HG03342 (cell line): ENCODE results near the gene SCEL.
A peak's percentile ranks its signal among the peaks of the same experiment; 100 is the strongest.
"Not testable (repeated sequence)": the region's sequence is repeated elsewhere in the genome, so short reads cannot be mapped to it uniquely, and the experiment has no call there.

Source experiments
- ATAC-seq: cut with Tn5 transposase; IDR thresholded peaks from one replicate; pipeline ENCODE4 v1.9.1; 2021; ENCODE audit warnings: mild to moderate bottlenecking, moderate library complexity; ENCODE audit not compliant: unreplicated experiment

Gene SCEL, protein sequence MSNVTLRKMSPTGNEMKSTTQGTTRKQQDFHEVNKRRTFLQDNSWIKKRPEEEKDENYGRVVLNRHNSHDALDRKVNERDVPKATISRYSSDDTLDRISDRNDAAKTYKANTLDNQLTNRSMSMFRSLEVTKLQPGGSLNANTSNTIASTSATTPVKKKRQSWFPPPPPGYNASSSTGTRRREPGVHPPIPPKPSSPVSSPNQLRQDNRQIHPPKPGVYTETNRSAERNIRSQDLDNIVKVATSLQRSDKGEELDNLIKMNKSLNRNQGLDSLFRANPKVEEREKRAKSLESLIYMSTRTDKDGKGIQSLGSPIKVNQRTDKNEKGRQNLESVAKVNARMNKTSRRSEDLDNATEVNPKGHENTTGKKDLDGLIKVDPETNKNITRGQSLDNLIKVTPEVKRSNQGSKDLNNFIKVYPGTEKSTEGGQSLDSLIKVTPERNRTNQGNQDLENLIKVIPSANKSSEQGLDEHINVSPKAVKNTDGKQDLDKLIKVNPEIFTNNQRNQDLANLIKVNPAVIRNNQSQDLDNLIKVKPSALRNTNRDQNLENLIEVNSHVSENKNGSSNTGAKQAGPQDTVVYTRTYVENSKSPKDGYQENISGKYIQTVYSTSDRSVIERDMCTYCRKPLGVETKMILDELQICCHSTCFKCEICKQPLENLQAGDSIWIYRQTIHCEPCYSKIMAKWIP

DNA sequence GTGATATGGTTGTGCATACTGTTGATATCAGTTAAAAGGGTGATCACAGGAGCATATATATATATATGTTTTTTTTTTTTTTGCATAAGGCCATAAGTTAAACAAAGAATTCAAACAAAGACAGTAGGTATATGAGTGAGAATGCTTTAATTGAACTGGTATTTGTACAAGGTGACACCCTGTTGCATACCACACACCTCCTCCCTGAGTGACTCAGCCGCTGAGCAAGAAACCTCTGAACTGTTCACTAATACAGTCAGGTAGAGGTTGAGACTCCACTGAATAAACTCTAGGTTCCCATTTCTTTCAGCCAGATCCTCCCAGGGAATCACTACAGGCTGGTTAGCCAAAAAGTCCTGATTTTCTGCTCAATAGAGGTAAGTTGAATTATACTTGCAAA is at the start of gene SCEL:
Gene SCEL, plus strand, starts transcription at position 259 of the 400 bp plus-strand sequence. CDS start 20,170 bp downstream, outside the sequence.
- ATAC-seq, result no peak

DNA sequence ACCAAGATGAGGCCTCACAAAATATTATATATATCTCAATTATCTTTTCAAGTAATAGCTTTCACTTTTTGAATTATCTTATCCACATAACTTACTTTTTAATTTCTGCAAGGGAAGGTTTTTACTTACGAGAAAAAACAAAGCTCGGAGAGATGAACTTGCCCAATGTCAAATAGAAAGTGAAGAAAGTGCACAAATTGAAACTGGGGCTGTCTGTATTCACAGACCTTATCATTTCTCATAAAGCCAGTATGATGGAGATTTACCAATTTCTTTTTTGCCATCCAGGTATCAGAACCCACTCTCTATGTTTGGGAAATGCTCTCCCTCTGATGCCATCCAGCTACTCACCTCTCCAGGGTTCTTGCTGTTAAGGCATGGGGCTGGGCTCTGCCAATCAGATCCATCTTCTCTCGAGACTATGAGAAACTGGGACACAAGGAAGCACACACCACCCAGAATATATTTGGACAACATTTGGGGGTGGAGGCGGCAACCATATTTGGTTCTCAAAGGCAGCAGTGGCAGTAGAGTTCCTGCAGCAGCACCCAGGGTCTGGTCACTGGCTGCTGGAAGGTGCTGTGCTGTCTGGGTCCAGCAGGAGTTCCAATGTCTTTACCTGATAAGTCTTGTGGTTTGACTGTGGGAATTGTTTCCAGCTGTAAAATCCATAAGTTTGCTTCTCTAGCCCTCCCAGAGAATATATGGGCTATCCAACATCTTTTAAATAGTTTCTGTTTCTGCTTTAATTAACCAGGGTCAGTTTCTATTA is 45.8 kb upstream of the SCEL start:
- ATAC-seq, result no peak

DNA sequence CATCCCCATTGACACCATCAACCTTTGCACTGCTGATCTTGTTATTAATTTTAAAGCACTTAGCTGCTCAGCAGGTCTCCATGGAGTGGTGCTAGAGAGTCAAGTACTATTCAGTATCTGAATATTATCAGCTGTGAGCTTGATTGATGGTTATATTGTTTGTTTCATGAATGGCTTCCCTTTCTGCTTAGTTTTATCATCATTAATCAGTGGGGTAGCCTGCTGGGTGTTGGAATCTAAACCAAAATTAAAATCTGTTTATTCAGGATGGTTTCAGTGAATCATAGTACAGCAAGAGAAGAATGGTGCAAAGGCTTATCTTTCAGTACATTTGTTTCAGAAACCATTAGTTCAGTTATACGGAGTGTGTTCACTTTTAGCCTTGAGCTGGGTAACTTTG is 42.5 kb upstream of the SCEL start:
- peak; percentile 81 for ATAC-seq

DNA sequence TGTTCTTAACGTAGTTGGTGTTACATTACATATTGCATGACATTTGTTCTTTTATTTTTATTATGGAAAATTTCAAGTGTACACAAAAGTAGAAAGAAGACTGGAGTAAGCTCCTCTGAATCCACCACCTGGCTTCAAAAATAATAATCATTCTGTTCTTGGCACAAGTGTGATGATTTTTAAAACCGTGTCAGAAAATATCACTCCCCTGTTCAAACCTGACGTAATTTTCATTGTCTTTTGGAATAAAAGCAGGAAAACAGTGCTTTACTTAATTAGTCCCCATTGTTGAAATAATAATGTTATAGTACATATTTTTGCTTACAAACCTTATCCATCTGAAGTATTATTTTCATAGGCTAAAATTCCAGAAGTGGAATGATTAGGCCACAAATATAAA is 41.3 kb upstream of the SCEL start:
- ATAC-seq, result no peak

DNA sequence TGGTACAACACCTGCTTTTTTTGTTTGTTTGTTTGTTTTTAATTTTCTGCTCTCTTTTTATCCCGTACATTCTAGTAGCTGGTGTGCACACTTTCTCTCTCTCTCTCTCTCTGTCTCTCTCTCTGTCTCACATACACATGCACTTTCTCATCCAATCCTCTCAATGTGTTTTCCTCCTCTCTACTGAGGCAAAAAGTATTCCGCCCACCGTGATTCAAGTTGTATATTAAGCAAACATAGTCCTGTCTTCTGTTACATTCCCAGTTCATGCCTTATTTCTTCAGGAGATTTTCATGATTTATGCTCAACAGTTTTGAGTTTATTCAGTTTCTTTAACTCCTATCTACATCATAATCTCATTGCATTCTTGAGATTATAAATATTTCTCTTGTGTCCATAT is 38.2 kb upstream of the SCEL start:
- no peak for ATAC-seq

DNA sequence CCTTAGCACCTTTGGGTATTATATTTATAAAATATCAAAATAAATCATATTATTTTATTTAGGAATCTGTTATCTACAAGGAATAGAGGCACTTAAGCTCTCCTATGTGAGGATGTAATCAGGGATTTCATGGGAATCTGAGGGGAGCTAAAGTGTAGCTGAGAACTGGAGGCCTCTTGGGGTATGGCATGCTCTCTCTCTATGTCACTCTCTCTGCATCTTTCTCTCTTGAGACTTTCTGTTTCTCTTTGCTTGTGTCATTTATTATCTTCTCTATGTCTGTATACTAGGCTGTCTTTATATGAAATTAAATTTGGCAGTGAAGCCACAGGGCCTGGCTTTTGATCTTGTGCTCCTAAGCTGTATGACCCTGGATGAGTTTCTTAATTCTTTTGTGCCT is 37.7 kb upstream of the SCEL start:
- ATAC-seq, result no peak

DNA sequence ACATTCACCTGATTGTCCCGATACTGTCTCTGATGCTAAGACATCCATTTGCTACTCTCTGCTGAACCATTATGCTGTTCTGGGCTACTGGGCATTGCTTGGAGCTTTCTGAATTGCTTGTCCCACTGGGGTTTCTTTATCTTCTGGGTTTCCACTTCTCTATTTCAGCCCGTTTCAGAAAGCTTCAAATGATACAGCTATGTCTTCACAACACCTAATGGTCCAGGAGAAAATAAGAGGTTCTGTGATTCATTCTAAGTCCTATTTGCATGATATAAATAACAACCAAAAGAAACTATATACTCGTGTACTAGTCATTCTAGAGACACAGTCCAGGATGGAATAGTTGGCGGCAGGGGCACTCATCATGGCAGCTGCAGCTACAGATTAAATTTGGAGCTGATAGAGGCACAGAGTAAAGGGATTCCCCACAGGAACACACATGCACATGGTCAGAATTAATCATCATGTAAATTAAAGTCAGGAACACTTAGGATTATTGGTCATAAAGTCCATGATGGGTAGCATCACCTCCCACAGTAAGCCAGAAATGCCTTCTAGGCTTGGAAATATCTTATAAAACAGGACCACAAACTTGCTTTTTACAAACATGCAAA is 33.3 kb upstream of the SCEL start:
- peak; percentile 92 for ATAC-seq

DNA sequence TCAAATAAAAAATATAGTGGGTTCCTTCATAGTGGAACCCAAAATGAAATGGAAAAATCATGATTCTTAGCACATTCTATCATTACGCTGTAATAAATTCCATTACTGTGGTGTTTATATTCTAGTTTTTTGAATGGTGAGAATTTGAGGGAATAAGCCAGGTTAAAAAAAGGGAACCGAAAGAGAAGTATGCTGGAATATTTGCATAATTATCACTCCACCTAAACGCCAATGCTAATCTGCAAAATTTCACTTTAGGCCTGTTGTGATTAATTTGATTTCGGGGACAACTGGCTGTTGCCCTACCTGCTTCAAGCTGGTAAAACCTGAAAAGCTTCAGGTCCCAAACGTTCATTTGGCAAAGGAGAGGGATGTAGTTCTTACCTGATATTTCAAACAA is 32.1 kb upstream of the SCEL start:
- no peak for ATAC-seq

DNA sequence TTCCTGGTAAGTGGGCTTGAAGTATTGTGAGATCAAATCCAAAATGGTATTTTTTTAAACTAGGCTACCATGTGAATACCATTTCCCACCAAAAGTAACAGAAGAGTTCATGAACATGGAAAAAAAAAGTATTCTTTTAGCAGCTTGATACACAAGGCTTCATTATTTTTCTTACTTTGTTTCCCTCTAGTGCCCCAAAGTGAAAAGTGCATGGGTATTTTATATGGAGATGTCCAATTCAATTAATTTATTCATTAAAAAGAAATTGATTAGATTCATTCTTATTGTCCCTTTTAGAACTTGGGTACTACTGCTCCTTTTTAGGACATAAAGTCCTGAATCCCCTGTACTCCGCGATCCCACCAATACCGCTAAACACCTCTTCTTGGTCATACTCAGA is 28.6 kb upstream of the SCEL start:
- ATAC-seq, result no peak

DNA sequence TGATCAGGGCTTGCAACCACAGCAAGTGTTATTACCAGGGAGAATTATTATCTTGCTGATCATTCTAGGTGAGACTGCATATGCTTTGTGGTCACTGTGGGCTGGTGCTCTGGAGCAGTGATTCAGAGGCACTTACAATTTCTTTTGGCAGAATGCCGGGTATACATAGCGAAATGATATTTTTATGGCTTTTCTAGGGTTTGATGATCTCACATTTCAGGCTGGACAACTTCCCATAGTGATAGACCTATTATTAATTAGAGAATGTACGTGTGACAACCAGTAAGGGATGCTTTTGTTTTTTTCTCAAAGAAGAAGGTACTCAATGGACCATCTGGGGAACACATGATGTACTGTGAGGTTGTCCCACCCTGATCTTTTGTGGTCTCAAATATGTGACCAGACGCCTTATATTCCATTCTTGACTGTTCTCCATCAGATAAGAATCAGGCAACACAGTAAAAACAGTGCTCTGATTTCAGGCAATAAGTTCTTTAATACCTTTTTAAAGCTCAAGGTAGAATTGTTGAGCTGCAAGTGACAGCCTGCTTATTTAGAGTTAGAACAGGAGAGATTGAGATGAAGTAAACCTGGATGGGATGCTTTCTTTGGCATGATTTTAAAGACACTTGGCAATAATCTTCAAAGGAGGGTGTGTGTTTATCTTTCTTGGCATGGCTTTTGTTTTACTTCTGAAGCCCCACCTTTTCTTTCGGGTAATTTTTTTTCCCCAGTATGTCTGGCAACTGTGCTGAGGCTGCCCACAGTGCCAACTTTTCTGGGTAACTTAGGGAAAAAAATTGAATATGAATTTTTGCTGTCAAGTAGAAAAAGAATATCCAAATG is 27.4 kb upstream of the SCEL start:
- no peak for ATAC-seq

DNA sequence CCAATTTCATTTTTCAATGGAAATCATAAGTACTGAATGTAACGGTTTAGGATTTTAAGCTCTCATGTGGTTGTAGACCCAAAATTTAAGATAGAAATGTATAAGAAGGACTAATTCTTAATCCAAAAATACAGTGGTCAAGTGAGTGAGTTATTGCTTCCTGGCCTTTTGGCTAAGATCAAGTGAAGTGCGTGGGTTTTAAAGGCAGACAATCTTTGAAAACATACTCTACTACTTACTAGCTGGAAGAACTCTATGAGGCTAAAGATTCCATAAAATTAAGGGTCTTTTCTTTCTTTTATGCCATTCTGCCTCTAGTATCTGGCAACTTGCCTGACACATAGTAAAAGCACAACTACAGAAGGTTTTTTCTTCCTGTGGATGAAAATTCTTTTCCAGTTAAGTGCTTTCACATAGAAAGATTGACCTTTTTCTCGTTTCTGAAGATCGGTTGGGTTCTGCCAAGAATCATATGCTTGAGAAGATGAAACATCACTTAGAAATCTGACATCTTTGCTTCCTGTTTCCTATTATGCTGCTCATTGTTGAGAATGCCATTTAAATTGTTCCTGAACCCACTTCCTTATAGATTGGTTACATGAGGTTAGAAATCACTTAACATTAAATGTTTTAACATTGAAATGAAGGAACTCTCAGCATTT is 26.4 kb upstream of the SCEL start:
- ATAC-seq, result no peak

DNA sequence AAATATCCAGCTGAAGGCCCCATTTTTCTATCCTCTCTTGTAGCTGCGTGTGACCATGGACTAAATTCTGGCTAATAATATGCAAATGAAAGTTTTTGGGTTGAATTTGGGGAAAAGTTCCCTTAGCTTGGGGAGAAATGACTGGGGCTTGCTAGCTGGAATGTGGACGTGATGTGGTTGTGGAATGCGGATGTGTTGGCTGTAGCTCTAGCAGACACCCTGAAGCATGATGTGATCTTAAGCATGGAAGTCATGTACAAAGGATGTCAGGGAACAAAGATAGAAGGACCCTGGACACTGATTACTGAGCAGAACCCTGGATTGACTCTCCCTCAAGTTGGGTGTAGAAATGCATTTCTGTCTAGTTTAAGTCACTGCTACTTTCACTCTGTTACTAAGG is 25.4 kb upstream of the SCEL start:
- no peak for ATAC-seq

DNA sequence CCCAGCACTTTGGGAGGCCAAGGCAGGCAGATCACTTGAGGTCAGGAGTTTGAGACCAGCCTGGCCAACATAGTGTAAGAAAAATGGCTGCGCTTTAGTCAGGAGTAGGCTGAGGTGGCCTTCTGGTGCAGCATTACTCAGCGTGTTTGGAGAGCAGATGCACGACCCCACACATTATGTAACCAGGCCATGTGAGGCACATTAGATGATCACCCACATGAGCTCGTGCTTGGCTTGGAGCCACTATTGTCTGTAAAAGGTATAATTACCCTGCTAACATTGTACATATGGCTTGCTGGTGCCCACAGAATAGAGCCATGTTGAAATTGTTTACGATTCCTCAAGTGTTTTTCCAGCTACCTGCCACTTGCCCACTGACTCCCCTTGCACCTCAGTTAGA is 24.0 kb upstream of the SCEL start:
- ATAC-seq, result no peak

DNA sequence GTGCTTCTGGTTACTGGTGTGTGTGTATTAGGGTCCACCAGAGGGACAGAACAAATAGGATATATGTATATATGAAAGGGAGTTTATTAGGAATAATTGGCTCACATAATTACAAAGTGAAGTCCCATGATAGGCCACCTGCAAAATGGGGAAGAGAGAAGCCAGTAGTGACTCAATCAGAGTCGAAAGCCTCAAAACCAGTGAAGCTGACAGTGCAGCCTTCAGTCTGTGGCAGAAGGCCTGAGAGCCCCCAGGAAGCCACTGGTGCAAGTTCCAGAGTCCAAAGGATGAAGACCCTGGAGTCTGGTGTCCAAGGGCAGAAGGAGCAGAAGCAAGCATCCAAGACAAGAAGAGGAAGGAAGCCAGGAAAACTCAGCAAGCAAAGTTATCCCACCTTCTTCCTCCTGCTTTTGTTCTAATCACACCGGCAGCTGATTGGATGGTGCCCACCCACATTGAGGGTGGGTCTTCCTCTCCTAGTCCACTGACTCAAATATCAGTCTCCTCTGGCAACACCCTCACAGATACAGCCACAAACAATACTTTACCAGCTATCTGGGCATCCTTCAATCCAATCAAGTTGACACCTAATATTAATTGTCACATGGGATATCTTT is 21.7 kb upstream of the SCEL start:
- peak; percentile 81 for ATAC-seq

DNA sequence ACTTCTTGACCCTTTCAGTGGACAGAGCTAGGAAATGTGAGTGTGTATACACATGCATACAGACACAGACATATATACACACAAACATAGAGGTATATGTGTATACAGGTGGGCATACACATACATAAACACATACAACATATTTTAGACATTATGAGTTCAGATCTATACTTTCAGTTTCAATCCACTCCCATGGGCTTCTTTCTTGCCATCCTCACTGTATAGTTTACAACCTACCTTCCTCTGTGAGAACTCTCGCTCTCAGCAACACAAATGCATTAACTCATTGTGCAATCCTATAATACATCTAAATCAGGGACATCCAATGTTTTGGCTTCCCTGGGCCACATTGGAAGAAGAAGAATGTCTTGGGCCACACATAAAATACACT is 21.2 kb upstream of the SCEL start:
- peak; percentile 82 for ATAC-seq

DNA sequence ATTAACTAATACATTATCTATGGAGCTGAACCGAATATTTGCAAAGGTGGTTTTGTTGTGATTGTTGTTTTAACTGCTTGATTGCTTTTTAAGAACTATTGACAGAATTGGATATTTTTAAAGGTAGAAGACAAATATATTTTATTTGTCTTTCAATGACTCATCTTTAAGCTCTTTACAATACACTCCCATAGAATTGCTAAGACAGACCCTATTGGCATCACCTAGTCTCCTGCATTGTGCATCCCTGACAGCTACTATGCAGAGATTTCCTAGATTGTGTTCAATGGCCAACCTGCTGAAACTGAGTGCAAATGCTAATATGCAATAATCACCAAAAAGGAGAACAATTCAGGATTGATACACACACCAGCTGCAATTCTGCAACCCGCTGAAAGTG is 19.7 kb upstream of the SCEL start:
- no peak for ATAC-seq

DNA sequence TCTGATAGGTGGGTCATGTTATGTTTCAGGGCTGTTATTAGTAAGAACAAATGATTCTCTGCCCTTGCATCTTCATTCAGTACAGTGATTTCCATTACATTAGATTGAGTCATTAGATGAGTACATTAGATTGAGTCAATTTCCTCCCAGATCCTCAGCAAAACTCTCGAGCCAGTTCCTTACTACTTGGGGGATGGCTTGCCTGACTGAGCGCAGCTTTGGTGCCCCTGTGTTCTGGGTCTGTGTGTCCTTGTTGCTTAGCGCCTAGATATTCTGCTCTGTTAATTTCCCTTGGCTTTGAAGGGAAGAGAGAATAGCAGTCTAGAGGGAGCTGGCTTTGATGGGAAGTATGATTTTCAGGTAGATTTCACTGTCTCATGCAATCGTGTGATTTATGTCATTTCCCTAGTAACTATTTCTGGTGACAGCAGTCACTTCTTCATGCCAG is 19.1 kb upstream of the SCEL start:
- ATAC-seq, result no peak

DNA sequence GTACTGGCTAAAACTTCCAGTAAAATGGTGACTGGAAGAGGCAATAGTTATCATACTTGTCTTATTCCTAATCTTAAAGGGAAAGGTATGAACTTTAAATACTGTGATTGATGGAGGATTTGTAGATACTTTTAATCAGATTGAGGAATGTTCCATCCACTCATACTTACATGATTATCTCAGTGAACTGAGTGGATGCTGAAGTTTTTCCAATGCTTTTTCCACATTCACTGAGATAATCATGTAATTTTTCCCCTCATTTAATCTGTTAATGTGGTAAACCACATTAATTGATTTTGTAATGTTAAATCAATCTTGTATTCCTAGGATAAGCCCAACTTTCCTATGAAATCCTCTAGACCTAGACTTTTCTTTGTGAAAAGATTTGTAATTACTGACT is 17.2 kb upstream of the SCEL start:
- ATAC-seq, result no peak

DNA sequence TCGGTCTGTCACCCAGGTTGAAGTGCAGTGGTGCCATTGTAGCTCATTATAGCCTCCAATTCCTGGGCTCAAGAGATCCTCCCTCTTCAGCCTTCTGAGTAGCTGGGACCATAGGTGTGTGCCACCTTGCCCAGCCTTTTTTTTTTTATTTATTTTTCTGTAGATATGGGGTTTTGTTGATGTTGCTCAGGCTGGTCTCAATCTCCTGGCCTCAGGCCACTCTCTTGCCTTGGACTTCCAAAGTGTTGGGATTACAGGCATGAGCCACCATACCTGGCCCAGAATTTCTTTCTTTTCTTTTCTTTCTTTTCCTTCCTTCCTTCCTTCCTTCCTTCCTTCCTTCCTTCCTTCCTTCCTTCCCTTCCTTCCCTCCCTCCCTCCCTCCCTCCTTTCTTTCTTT is 16.1 kb upstream of the SCEL start:
- not testable (repeated sequence) for ATAC-seq
